Mesothelial cell of epicardium (in vitro differentiated cells): ENCODE results near the gene ZNF148. TPM values are rescaled to one million over a fixed set of nuclear protein-coding genes. Genes with fewer than 3 reads are reported as not detected.
"Not testable (repeated sequence)": the region's sequence is repeated elsewhere in the genome, so short reads cannot be mapped to it uniquely, and the experiment has no call there.

Experiments
- DNase-seq, 2 experiments: peaks; one replicate each; pipeline ENCODE4 v3.0.0; 2021; ENCODE audit warnings: low spot score in 2 of 2; ENCODE audit not compliant: unreplicated experiment in 2 of 2
- H3K27ac Mint-ChIP-seq: 2 replicates; pipeline ENCODE4 v1.8.0; 2021; ENCODE audit warnings: mixed read lengths
- H3K27me3 Mint-ChIP-seq: 2 replicates; pipeline ENCODE4 v1.8.0; 2021; ENCODE audit warnings: low read depth, mixed read lengths
- H3K36me3 Mint-ChIP-seq: 2 replicates; pipeline ENCODE4 v1.8.0; 2021; ENCODE audit warnings: mixed read lengths
- H3K4me1 Mint-ChIP-seq: 2 replicates; pipeline ENCODE4 v1.8.0; 2021; ENCODE audit warnings: mixed read lengths
- H3K4me3 Mint-ChIP-seq: 2 replicates; pipeline ENCODE4 v1.8.0; 2021; ENCODE audit warnings: mild to moderate bottlenecking, moderate library complexity, mixed read lengths
- H3K9me3 Mint-ChIP-seq: 2 replicates; pipeline ENCODE4 v1.8.0; 2021; ENCODE audit warnings: mixed read lengths
- CTCF ChIP-seq: fragments of 200-600 bp; sonication (generic); IDR thresholded peaks from one replicate; pipeline ENCODE4 v1.5.0; 2021; ENCODE audit warnings: antibody characterized with exemption; ENCODE audit not compliant: unreplicated experiment
- total RNA-seq: library from RNA; stranded (reverse); gene quantifications from 3 replicates; pipeline ENCODE4 v1.2.1, GENCODE V29; 2021

Gene ZNF148
- total RNA-seq, 1 donor from 2014 or later, result 52.1 TPM

GRCh38 chr3:125406070-125406469 lies 30.9 kb upstream of the ZNF148 start:
- Mint-ChIP-seq H3K9me3 (peaks cover 11% of the 10 kb centered on the region), H3K4me3 (no peak overlapping the region), H3K36me3 (no peaks in the 10 kb centered on the region), H3K4me1 (no peaks in the 10 kb centered on the region), H3K27ac (no peak overlapping the region), H3K27me3 (peaks cover 17% of the 10 kb centered on the region)
- no peak for DNase-seq
- no peak for TF ChIP-seq CTCF

GRCh38 chr3:125405515-125405914 lies 30.4 kb upstream of the ZNF148 start:
- H3K36me3 Mint-ChIP-seq, H3K4me3 Mint-ChIP-seq, DNase-seq, H3K27ac Mint-ChIP-seq, H3K4me1 Mint-ChIP-seq: not testable (repeated sequence)
- Mint-ChIP-seq H3K27me3 (peaks cover 16% of the 10 kb centered on the region), H3K9me3 (peaks cover 11% of the 10 kb centered on the region)

GRCh38 chr3:125403789-125404188 lies 28.7 kb upstream of the ZNF148 start:
- H3K27me3 Mint-ChIP-seq, result peaks cover 5% of the 10 kb centered on the region
- H3K27ac Mint-ChIP-seq, result no peak overlapping the region
- no peak for DNase-seq
- TF ChIP-seq CTCF, result no peak
- H3K4me3 Mint-ChIP-seq, result no peak overlapping the region
- H3K9me3 Mint-ChIP-seq, result peaks cover 11% of the 10 kb centered on the region
- H3K36me3 Mint-ChIP-seq, result no peaks in the 10 kb centered on the region
- no peaks in the 10 kb centered on the region for H3K4me1 Mint-ChIP-seq

- no peaks in the 10 kb centered on the region for H3K4me1 Mint-ChIP-seq
- H3K27ac Mint-ChIP-seq, result no peak overlapping the region
- H3K36me3 Mint-ChIP-seq, result no peaks in the 10 kb centered on the region
- no peak for DNase-seq
- peaks cover 11% of the 10 kb centered on the region for H3K9me3 Mint-ChIP-seq
- H3K27me3 Mint-ChIP-seq, result peaks cover 4% of the 10 kb centered on the region
- TF ChIP-seq CTCF, result no peak
- H3K4me3 Mint-ChIP-seq, result no peak overlapping the region
Measured at GRCh38 chr3:125402639-125403038, 27.5 kb upstream of the ZNF148 start.

- peaks cover 11% of the 10 kb centered on the region for H3K9me3 Mint-ChIP-seq
- no peak for DNase-seq
- no peaks in the 10 kb centered on the region for H3K27me3 Mint-ChIP-seq
- no peaks in the 10 kb centered on the region for H3K4me1 Mint-ChIP-seq
- no peak overlapping the region for H3K4me3 Mint-ChIP-seq
- no peak for TF ChIP-seq CTCF
- H3K27ac Mint-ChIP-seq, result no peak overlapping the region
- H3K36me3 Mint-ChIP-seq, result no peaks in the 10 kb centered on the region
Measured at GRCh38 chr3:125401402-125401801, 26.3 kb upstream of the ZNF148 start.

- Mint-ChIP-seq H3K9me3 (no peaks in the 10 kb centered on the region), H3K27ac (no peak overlapping the region), H3K4me1 (peaks cover 5% of the 10 kb centered on the region), H3K27me3 (no peaks in the 10 kb centered on the region), H3K36me3 (no peaks in the 10 kb centered on the region), H3K4me3 (no peak overlapping the region)
- TF ChIP-seq CTCF, result no peak
- no peak for DNase-seq
Measured at GRCh38 chr3:125398952-125399351, 23.8 kb upstream of the ZNF148 start.
